HepG2 (cell line): ENCODE measurements around the gene TAS1R3. TPM values are rescaled to one million over a fixed set of nuclear protein-coding genes. Genes with fewer than 3 reads are reported as not detected.

ENCODE experiments used
- BORCS8-MEF2B ChIP-seq: sonication (generic); formaldehyde crosslinking; IDR thresholded peaks from 2 replicates; pipeline ENCODE4 v1.8.0; 2022; ENCODE audit warnings: mild to moderate bottlenecking, missing genetic modification reagents
- CENPT ChIP-seq: sonication (generic); formaldehyde crosslinking; IDR thresholded peaks from 2 replicates; pipeline ENCODE4 v1.8.0; 2022; ENCODE audit warnings: low read depth, mild to moderate bottlenecking, moderate library complexity, missing genetic modification reagents
- CHCHD3 ChIP-seq: sonication (generic); formaldehyde crosslinking; IDR thresholded peaks from 2 replicates; pipeline ENCODE4 v1.8.0; 2022; ENCODE audit warnings: mild to moderate bottlenecking, missing genetic modification reagents, moderate library complexity
- CREB1 ChIP-seq, 2 experiments: fragments of 450-650 bp in 1 of 2; IDR thresholded peaks; 2 replicates each; pipeline ENCODE4 v1.6.1; 2016 to 2017; ENCODE audit warnings: control low read depth in 1 of 2, mild to moderate bottlenecking in 1 of 2, missing compliant biosample characterization in 1 of 2, missing genetic modification characterization in 1 of 2
- CTCF ChIP-seq: sonication (generic); formaldehyde crosslinking; IDR thresholded peaks from 2 replicates; pipeline ENCODE4 v1.5.0; 2020; ENCODE audit warnings: mild to moderate bottlenecking, missing genetic modification reagents, moderate library complexity
- ETV5 ChIP-seq: IDR thresholded peaks from 2 replicates; pipeline ENCODE4 v1.6.1; 2018; ENCODE audit warnings: missing biosample characterization, missing genetic modification reagents, inconsistent platforms, borderline replicate concordance
- HDAC1 ChIP-seq: sonication (generic); formaldehyde crosslinking; IDR thresholded peaks from 2 replicates; pipeline ENCODE4 v1.5.1; 2020; ENCODE audit warnings: mild to moderate bottlenecking, missing genetic modification reagents
- KLF9 ChIP-seq: IDR thresholded peaks from 2 replicates; pipeline ENCODE4 v1.6.1; 2016; ENCODE audit warnings: low read depth
- NONO ChIP-seq, 2 experiments: fragments of 450-650 bp in 1 of 2; sonication (generic) in 1 of 2; formaldehyde crosslinking in 1 of 2; IDR thresholded peaks in 1 of 2; conservative IDR thresholded peaks in 1 of 2; 2 replicates each; pipeline versions ENCODE4 v1.6.1 to v1.8.0; 2017 to 2022; ENCODE audit warnings: mild to moderate bottlenecking in 1 of 2, missing genetic modification reagents in 1 of 2, moderate library complexity in 1 of 2
- REPIN1 ChIP-seq: sonication (generic); formaldehyde crosslinking; IDR thresholded peaks from 2 replicates; pipeline ENCODE4 v1.8.0; 2022; ENCODE audit warnings: missing genetic modification reagents, low read depth, mild to moderate bottlenecking, borderline replicate concordance
- SNRNP70 ChIP-seq: fragments of 200-400 bp; formaldehyde crosslinking; IDR thresholded peaks from 2 replicates; pipeline ENCODE4 v1.6.1; 2017; ENCODE audit warnings: mild to moderate bottlenecking, low read depth, low read length, moderate library complexity
- SPEN ChIP-seq: sonication (generic); formaldehyde crosslinking; IDR thresholded peaks from 2 replicates; pipeline ENCODE4 v1.5.1; 2020; ENCODE audit warnings: low read depth, mild to moderate bottlenecking, missing genetic modification reagents
- SRSF9 ChIP-seq: fragments of 200-400 bp; formaldehyde crosslinking; IDR thresholded peaks from 2 replicates; pipeline ENCODE4 v1.6.1; 2018; ENCODE audit warnings: borderline replicate concordance, mild to moderate bottlenecking, low read depth, low read length; ENCODE audit not compliant: insufficient read depth, poor library complexity, severe bottlenecking
- SRY ChIP-seq: sonication (generic); formaldehyde crosslinking; IDR thresholded peaks from 2 replicates; pipeline ENCODE4 v1.8.0; 2022; ENCODE audit warnings: mild to moderate bottlenecking, missing genetic modification reagents
- TAF1 ChIP-seq: sonication (generic); formaldehyde crosslinking; IDR thresholded peaks from 2 replicates; pipeline ENCODE4 v1.4.0; 2020; ENCODE audit warnings: missing genetic modification reagents
- ZFP82 ChIP-seq: sonication (generic); formaldehyde crosslinking; IDR thresholded peaks from 2 replicates; pipeline ENCODE4 v1.5.1; 2020; ENCODE audit warnings: mild to moderate bottlenecking, missing genetic modification reagents, borderline replicate concordance
- ZNF205 ChIP-seq: IDR thresholded peaks from 2 replicates; pipeline ENCODE4 v1.6.1; 2018; ENCODE audit warnings: missing biosample characterization, missing genetic modification reagents
- ZNF207 ChIP-seq: fragments of 450-650 bp; IDR thresholded peaks from 2 replicates; pipeline ENCODE4 v1.6.1; 2016; ENCODE audit warnings: antibody characterized with exemption, borderline replicate concordance
- ZNF235 ChIP-seq: sonication (generic); formaldehyde crosslinking; IDR thresholded peaks from 2 replicates; pipeline ENCODE4 v1.8.1; 2023; ENCODE audit warnings: mild to moderate bottlenecking, missing genetic modification reagents, borderline replicate concordance
- ZNF414 ChIP-seq: sonication (generic); formaldehyde crosslinking; IDR thresholded peaks from 2 replicates; pipeline ENCODE4 v1.5.0; 2020; ENCODE audit warnings: missing genetic modification reagents
- ZNF614 ChIP-seq: IDR thresholded peaks from 2 replicates; pipeline ENCODE4 v1.6.1; 2018; ENCODE audit warnings: missing biosample characterization, missing genetic modification reagents, inconsistent platforms, borderline replicate concordance
- ZNF784 ChIP-seq: sonication (generic); formaldehyde crosslinking; IDR thresholded peaks from 2 replicates; pipeline ENCODE4 v1.5.1; 2020; ENCODE audit warnings: missing genetic modification reagents, mild to moderate bottlenecking, borderline replicate concordance
- ZSCAN21 ChIP-seq: sonication (generic); formaldehyde crosslinking; IDR thresholded peaks from 2 replicates; pipeline ENCODE4 v1.8.0; 2022; ENCODE audit warnings: mild to moderate bottlenecking, missing genetic modification reagents, moderate library complexity, borderline replicate concordance
- polyA plus RNA-seq, 8 experiments: library from polyadenylated mRNA; depleted of rRNA in 3 of 8; stranded (reverse) in 7 of 8; unstranded in 1 of 8; fragments of >200 nt; fragmentation: Illumina TruSeq in 4 of 8; extraction: Trizol in 4 of 8; gene quantifications; 2 replicates each; pipeline versions ENCODE4 v1.2.1 to v1.2.3, GENCODE V29; 2011 to 2016; ENCODE audit warnings: low read depth in 4 of 8, missing spikeins in 1 of 8, mixed read lengths in 1 of 8; ENCODE audit not compliant: insufficient read depth in 1 of 8
- total RNA-seq, 5 experiments: library from RNA; depleted of rRNA; stranded (reverse); fragments of >200 nt; fragmentation: Illumina TruSeq; extraction: Trizol; gene quantifications; 2 replicates each; pipeline ENCODE4 v1.2.3, GENCODE V29; 2016; ENCODE audit warnings: low read depth in 1 of 5
- TF ChIP-seq, protein P1 (sequence below): sonication (generic); formaldehyde crosslinking; IDR thresholded peaks from 2 replicates; pipeline ENCODE4 v1.4.0; 2020; ENCODE audit warnings: missing genetic modification reagents

The TAS1R3 gene
- total and polyA plus RNA-seq, 2 of the 13 experiments (the other 11 are each of a cell fraction or from before 2014, with no cell fraction given), result 0.13 to 0.15 TPM

DNA sequence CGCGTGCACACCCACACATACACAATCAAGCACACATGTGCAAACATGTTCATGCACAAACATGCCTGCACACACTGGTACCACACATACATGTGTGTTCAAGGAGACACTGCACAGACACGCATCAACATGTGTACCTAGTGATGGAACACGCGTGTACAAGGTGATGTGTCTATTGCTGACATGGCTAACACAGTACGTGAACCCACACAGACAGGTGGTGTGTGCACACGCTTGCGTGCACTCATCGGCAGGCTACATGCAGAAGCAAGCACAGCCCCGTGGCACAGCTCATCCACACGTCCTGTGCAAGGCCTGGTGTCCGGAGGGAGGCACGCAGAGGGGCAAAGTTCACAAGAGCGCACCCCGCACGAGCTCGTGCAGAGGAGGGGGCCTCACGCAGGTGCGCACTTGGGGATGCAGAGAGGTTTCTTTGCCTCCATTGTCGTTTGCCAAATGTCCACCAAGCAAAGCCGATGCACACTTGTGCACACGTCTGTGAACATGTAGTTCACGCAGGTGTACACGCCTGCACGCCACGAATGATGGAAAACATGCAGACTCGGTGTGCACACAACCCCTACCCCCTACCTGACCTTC lies 24.3 kb upstream of the TAS1R3 start (continued):
- TF ChIP-seq SRY (peak; percentile 75; the same call in 1 of the 2 replicates), SPEN (CRISPR knock-in tag) (peak; percentile 71; the same call in 1 of the 2 replicates), CHCHD3 (CRISPR knock-in tag) (0 out of 2 replicates have a peak, but pooled peaks have one; percentile 75), ZSCAN21 (CRISPR knock-in tag) (peak; percentile 65; the same call in 1 of the 2 replicates), SRSF9 (no peak), ETV5 (CRISPR knock-in tag) (peak; percentile 38), KLF9 (CRISPR knock-in tag) (no peak), REPIN1 (CRISPR knock-in tag) (peak; percentile 62; the same call in 1 of the 2 replicates), ZNF414 (CRISPR knock-in tag) (peak; percentile 77; the same call in 1 of the 2 replicates), ZNF784 (CRISPR knock-in tag) (no peak), CREB1 (IDR thresholded peaks at IDR 0.05) (no peak), CREB1 (CRISPR knock-in tag; IDR thresholded peaks at IDR 0.05) (peak; percentile 39; the same call in 1 of the 2 replicates), SNRNP70 (no peak), ZNF235 (no peak), HDAC1 (CRISPR knock-in tag) (peak; percentile 92), ZNF207 (no peak), TAF1 (no peak; the same call in 1 of the 2 replicates), CENPT (CRISPR knock-in tag) (0 out of 2 replicates have a peak, but pooled peaks have one; percentile 37), ZFP82 (CRISPR knock-in tag) (no peak), CTCF (CRISPR knock-in tag) (peak; percentile 15; the same call in 1 of the 2 replicates), ZNF205 (CRISPR knock-in tag) (no peak), NONO (IDR thresholded peaks at IDR 0.05) (no peak), NONO (CRISPR knock-in tag; conservative IDR thresholded peaks at IDR 0.05) (peak; percentile 64; the same call in 1 of the 2 replicates), BORCS8-MEF2B (CRISPR knock-in tag) (peak; percentile 83), ZNF614 (CRISPR knock-in tag) (peak; percentile 10; the same call in 1 of the 2 replicates)
- TF ChIP-seq, protein P1, sequence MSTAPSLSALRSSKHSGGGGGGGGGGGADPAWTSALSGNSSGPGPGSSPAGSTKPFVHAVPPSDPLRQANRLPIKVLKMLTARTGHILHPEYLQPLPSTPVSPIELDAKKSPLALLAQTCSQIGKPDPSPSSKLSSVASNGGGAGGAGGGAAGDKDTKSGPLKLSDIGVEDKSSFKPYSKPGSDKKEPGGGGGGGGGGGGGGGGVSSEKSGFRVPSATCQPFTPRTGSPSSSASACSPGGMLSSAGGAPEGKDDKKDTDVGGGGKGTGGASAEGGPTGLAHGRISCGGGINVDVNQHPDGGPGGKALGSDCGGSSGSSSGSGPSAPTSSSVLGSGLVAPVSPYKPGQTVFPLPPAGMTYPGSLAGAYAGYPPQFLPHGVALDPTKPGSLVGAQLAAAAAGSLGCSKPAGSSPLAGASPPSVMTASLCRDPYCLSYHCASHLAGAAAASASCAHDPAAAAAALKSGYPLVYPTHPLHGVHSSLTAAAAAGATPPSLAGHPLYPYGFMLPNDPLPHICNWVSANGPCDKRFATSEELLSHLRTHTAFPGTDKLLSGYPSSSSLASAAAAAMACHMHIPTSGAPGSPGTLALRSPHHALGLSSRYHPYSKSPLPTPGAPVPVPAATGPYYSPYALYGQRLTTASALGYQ (CRISPR knock-in tag), result no peak
